Stimulated activated CD4-positive, alpha-beta T cell treated with anti-CD3 and anti-CD28 coated beads, Interleukin-4, amount 100 ng/mL, for 24 hours (primary cell): Measurements from ENCODE around the gene MYPN.
"Not testable (repeated sequence)": the region's sequence is repeated elsewhere in the genome, so short reads cannot be mapped to it uniquely, and the experiment has no call there.

ENCODE experiments used
- DNase-seq: peaks from one replicate; pipeline ENCODE4 v3.0.0-alpha.2; 2020

MYPN gene

GRCh38 chr10:68233046-68233445 lies 123.8 kb downstream of the MYPN start:
- no peak for DNase-seq

GRCh38 chr10:68235111-68235510 lies 125.8 kb downstream of the MYPN start:
- DNase-seq: no peak

GRCh38 chr10:68235581-68235980 lies 126.3 kb downstream of the MYPN start:
- no peak for DNase-seq

- DNase-seq: no peak
Measured at GRCh38 chr10:68237173-68237572, 127.9 kb downstream of the MYPN start.

- no peak for DNase-seq
Measured at GRCh38 chr10:68238371-68238770, 129.1 kb downstream of the MYPN start.

GRCh38 chr10:68239069-68239468 lies 129.8 kb downstream of the MYPN start:
- DNase-seq: no peak

- DNase-seq: no peak
Measured at GRCh38 chr10:68239596-68240150, 130.4 kb downstream of the MYPN start.

GRCh38 chr10:68242051-68242450 lies 132.8 kb downstream of the MYPN start:
- DNase-seq: no peak

- not testable (repeated sequence) for DNase-seq
Measured at GRCh38 chr10:68246397-68246796, 137.1 kb downstream of the MYPN start.

- no peak for DNase-seq
Measured at GRCh38 chr10:68247931-68248330, 138.6 kb downstream of the MYPN start.

GRCh38 chr10:68249297-68249696 lies 140.0 kb downstream of the MYPN start:
- DNase-seq: no peak

- DNase-seq: no peak
Measured at GRCh38 chr10:68251151-68251550, 141.9 kb downstream of the MYPN start.

GRCh38 chr10:68251625-68252495 lies 142.6 kb downstream of the MYPN start:
- DNase-seq: no peak

- DNase-seq: no peak
Measured at GRCh38 chr10:68253346-68253745, 144.1 kb downstream of the MYPN start.

- DNase-seq: no peak
Measured at GRCh38 chr10:68261132-68261856, 152.0 kb downstream of the MYPN start.
